Tibial artery (tissue), 4 donors: ENCODE data around the gene ANKRD45.
A peak's percentile ranks its signal among the peaks of the same experiment; 100 is the strongest.

Experiments used
- DNase-seq, 2 donors: peaks; one replicate each; pipeline ENCODE4 v3.0.0-alpha.2; 2019
- H3K27ac ChIP-seq, 2 donors: fragments of 200-600 bp; sonication (generic) in 1 of 2; 1 replicate in 1 of 2; 2 replicates in 1 of 2; pipeline ENCODE4 v1.5.1; 2018 to 2019; ENCODE audit warnings: mild to moderate bottlenecking in 1 of 2
- H3K27me3 ChIP-seq, 2 donors: fragments of 200-600 bp; sonication (generic) in 1 of 2; one replicate each; pipeline versions ENCODE4 v1.5.1 to v1.6.0; 2016 to 2019
- H3K36me3 ChIP-seq, 3 donors: fragments of 200-600 bp; sonication (generic) in 2 of 3; one replicate each; pipeline ENCODE4 v1.5.1; 2016 to 2019; ENCODE audit warnings: mild to moderate bottlenecking in 2 of 3
- H3K4me1 ChIP-seq, 4 donors: fragments of 200-600 bp; sonication (generic) in 2 of 4; 1 replicate in 3 of 4; 2 replicates in 1 of 4; pipeline ENCODE4 v1.5.1; 2016 to 2019
- H3K4me3 ChIP-seq, 2 donors: fragments of 200-600 bp; sonication (generic) in 1 of 2; 1 replicate in 1 of 2; 2 replicates in 1 of 2; pipeline ENCODE4 v1.5.1; 2018 to 2019; ENCODE audit warnings: mild to moderate bottlenecking in 2 of 2
- H3K9me3 ChIP-seq, 3 donors: fragments of 200-600 bp; sonication (generic) in 1 of 3; one replicate each; pipeline ENCODE4 v1.5.1; 2016 to 2019
- CTCF ChIP-seq, 2 experiments: fragments of 200-600 bp in 1 of 2; fragments of 450-650 bp in 1 of 2; IDR thresholded peaks; one replicate each; pipeline ENCODE4 v1.5.1; 2017 to 2019; ENCODE audit warnings: antibody characterized with exemption in 2 of 2, mild to moderate bottlenecking in 1 of 2, moderate library complexity in 1 of 2
- intact Hi-C: fragments of 100-400 bp; cut with DNase I; formaldehyde crosslinking; loops from one replicate; pipeline ENCODE4 v1.15.0; 2023; ENCODE audit warnings: low total_unique reads

The ANKRD45 gene

GRCh38 chr1:173669491-173669941 is at the start of gene ANKRD45:
Gene ANKRD45, minus strand, starts transcription at chr1:173669851. Its CDS starts 10,433 bp downstream, at chr1:173659418.
- no peaks in the 10 kb centered on the region for H3K36me3 ChIP-seq
- peaks cover 0 to 5% (median 4%) of the 10 kb centered on the region in 4 donors for H3K4me1 ChIP-seq
- H3K27me3 ChIP-seq: peaks cover 0 to 13% of the 10 kb centered on the region in 2 donors
- H3K27ac ChIP-seq: no peak within 1 kb of the TSS
- intact Hi-C loops: no loop called here
- H3K9me3 ChIP-seq: no peaks in the 10 kb centered on the region
- TF ChIP-seq CTCF (IDR thresholded peaks at IDR 0.05): no peak
- H3K4me3 ChIP-seq: peak within 1 kb of the TSS; percentile 6 to 32
- DNase-seq: no peak

- intact Hi-C loops: loop anchor here (10.0 kb wide), 1 partner anchor 242 kb away; the partner anchor contains the start of gene PRDX6
Observed at GRCh38 chr1:173717238-173717637, 47.6 kb upstream of the ANKRD45 start.

GRCh38 chr1:173715538-173715844 is 45.8 kb upstream of the ANKRD45 start:
- peaks cover 0 to 23% (median 13%) of the 10 kb centered on the region in 4 donors for H3K4me1 ChIP-seq
- no peak for DNase-seq
- H3K36me3 ChIP-seq: peaks cover 0 to 5% (median 0%) of the 10 kb centered on the region in 3 donors
- no peak for TF ChIP-seq CTCF (IDR thresholded peaks at IDR 0.05)
- intact Hi-C loops: loop anchor here (10.0 kb wide), 1 partner anchor 241 kb away; the partner anchor contains the start of gene PRDX6
- H3K27ac ChIP-seq: peak overlapping the region; percentile 93 to 95
- H3K9me3 ChIP-seq: no peaks in the 10 kb centered on the region
- H3K4me3 ChIP-seq: peak overlapping the region; percentile 84 to 96
- H3K27me3 ChIP-seq: peaks cover 0 to 5% of the 10 kb centered on the region in 2 donors

More at GRCh38 chr1:173717238-173717637, 47.6 kb upstream of the ANKRD45 start:
- no peak for TF ChIP-seq CTCF (IDR thresholded peaks at IDR 0.05)
- Histone ChIP-seq H3K9me3 (no peaks in the 10 kb centered on the region), H3K4me1 (peaks cover 0 to 23% (median 13%) of the 10 kb centered on the region in 4 donors), H3K27ac (no peak overlapping the region), H3K36me3 (peaks cover 2 to 10% (median 10%) of the 10 kb centered on the region in 3 donors), H3K4me3 (no peak overlapping the region), H3K27me3 (no peaks in the 10 kb centered on the region)
- DNase-seq: no peak

GRCh38 chr1:173714759-173715537 is 45.3 kb upstream of the ANKRD45 start, which contains the start of gene KLHL20:
Gene KLHL20, plus strand, starts transcription at chr1:173714981. Its CDS starts 1,063 bp downstream, at chr1:173716044.
- peaks cover 0 to 5% (median 0%) of the 10 kb centered on the region in 3 donors for H3K36me3 ChIP-seq
- H3K27me3 ChIP-seq: peaks cover 0 to 5% of the 10 kb centered on the region in 2 donors
- peak within 1 kb of the TSS; percentile 84 to 96 for H3K4me3 ChIP-seq
- intact Hi-C loops: loop anchor here (10.0 kb wide), 1 partner anchor 240 kb away; the partner anchor contains the start of gene PRDX6
- TF ChIP-seq CTCF (IDR thresholded peaks at IDR 0.05): no peak
- peak; percentile 80 to 87 for DNase-seq
- no peaks in the 10 kb centered on the region for H3K9me3 ChIP-seq
- H3K27ac ChIP-seq: peak within 1 kb of the TSS; percentile 93 to 95
- peaks cover 0 to 23% (median 13%) of the 10 kb centered on the region in 4 donors for H3K4me1 ChIP-seq

- Histone ChIP-seq H3K36me3 (peaks cover 0 to 5% (median 0%) of the 10 kb centered on the region in 3 donors), H3K27me3 (peaks cover 0 to 8% of the 10 kb centered on the region in 2 donors), H3K27ac (peak overlapping the region; percentile 93 to 95), H3K4me3 (peak overlapping the region; percentile 84 to 96), H3K4me1 (peaks cover 0 to 23% (median 13%) of the 10 kb centered on the region in 4 donors), H3K9me3 (no peaks in the 10 kb centered on the region)
- intact Hi-C loops: loop anchor here (10.0 kb wide), 1 partner anchor 240 kb away; the partner anchor contains the start of gene PRDX6
- TF ChIP-seq CTCF (IDR thresholded peaks at IDR 0.05): no peak
- DNase-seq: no peak
Observed at GRCh38 chr1:173714441-173714758, 44.7 kb upstream of the ANKRD45 start.
